H1 (cell line): ENCODE data around the gene ONECUT3. TPM values are rescaled to one million over a fixed set of nuclear protein-coding genes. Genes with fewer than 3 reads are reported as not detected.

Source experiments
- BRCA1 ChIP-seq: IDR thresholded peaks from 2 replicates; pipeline ENCODE4 v1.6.1; 2012; ENCODE audit warnings: low read depth, low read length, improper control_type of control experiment
- GTF2F1 ChIP-seq: IDR thresholded peaks from 2 replicates; pipeline ENCODE4 v1.6.1; 2012; ENCODE audit warnings: low read depth, low read length, improper control_type of control experiment, borderline replicate concordance
- RXRA ChIP-seq: IDR thresholded peaks from 2 replicates; pipeline ENCODE4 v1.6.1; 2011; ENCODE audit warnings: low read depth, mild to moderate bottlenecking, low read length, moderate library complexity; ENCODE audit not compliant: insufficient read depth
- polyA plus RNA-seq, 7 experiments: library from polyadenylated mRNA; depleted of rRNA in 3 of 7; stranded (reverse) in 5 of 7; unstranded in 2 of 7; fragments of >200 nt in 5 of 7; fragments of 200-250 nt in 2 of 7; gene quantifications; 1 replicate in 5 of 7; 2 replicates in 1 of 7; 4 replicates in 1 of 7; pipeline versions ENCODE4 v1.2.1 to v1.2.3, GENCODE V29; 2011 to 2013; ENCODE audit warnings: missing spikeins in 2 of 7, mixed read lengths in 2 of 7
- total RNA-seq: library from RNA; stranded (reverse); fragmentation: NEBNext Ultra II Directional; extraction: Animal tissue kit (Norgen Biotek cat#: 25700); gene quantifications from 2 replicates; pipeline ENCODE4 v1.2.1, GENCODE V29; 2021

Gene ONECUT3
- total and polyA plus RNA-seq, 2 of the 8 experiments (the other 6 are each of a cell fraction or from before 2014, with no cell fraction given): not detected

DNA sequence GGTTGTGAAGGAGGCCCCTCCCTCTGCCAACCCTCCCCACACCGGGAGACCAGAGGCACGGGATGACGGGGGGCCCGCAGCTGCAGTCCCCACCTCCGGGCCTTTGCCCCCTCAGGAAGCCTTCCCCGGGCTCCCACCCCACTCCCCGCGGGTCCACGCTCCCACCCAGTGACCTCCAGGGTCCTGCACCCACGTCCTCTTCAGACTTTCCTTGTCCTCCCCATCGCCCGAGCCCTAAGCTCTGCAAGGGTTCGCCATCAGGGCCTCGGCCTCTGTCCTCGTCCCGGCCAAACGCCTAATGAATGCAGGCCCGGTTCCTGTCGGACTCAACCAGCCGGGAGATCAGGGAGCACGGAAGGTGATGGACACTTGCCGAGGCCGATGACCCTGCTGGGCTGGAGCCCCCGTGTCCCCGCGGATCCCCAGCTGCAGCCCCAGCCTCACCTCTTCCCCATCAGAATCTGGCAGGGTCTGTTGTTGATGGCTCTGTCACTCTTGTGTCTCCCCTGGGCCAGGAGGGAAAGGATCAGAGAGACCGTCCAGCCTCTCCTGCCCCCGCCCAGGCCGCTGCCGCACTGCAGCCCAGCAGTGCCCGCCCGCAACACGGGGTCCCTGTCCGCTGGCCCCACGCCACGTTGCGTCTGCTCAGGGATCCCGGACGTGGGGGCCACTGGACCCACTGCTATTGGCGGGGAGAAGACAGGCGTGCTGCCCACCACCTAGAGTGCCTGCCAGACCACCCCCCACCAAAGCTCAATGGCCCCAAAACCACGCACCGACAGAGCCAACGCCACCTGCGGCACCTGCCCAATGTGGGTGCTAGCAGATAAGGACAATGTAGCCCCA, 53.1 kb downstream of the ONECUT3 start (continued):
- TF ChIP-seq RXRA: no peak
- no peak for TF ChIP-seq GTF2F1
- no peak for TF ChIP-seq BRCA1
